ENCODE measurements around the gene TM9SF4.

DNA sequence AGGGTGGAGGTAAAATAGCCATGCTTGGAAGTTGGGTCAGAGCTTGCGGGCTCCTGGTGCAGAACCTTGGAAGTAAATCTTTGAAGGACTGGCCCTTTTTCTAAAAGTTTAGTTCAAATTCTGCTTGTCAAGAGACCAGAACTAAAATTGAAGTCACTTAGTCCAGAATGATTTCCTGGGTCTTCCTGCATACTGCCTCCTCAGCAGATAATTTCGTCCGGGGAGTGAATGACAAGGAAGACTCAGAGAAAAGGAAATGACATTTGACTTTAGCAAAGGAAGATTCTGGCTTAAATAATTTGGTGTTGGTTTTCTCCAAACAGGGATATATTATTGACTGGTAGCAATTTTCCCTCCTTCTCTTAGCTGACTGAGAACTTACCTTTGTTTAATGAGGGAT lies 1.2 kb downstream of the TM9SF4 start:
- TF ChIP-seq EZH2phosphoT487 (IDR thresholded peaks at IDR 0.05; ENCODE audit: insufficient read depth, low read depth), result no peak
- no peak for TF ChIP-seq EZH2 (IDR thresholded peaks at IDR 0.05; ENCODE audit: insufficient read depth, poor library complexity, severe bottlenecking)
